Endothelial cell (in vitro differentiated cells): ENCODE measurements around the gene POLR3GL. TPM values are rescaled to one million over a fixed set of nuclear protein-coding genes. Genes with fewer than 3 reads are reported as not detected.

Experiments used
- DNase-seq: peaks from one replicate; pipeline ENCODE4 v3.0.0; 2021; ENCODE audit warnings: low spot score
- H3K27ac Mint-ChIP-seq: one replicate; pipeline ENCODE4 v1.8.0; 2021; ENCODE audit warnings: mixed read lengths, inconsistent platforms; ENCODE audit not compliant: unreplicated experiment
- H3K27me3 Mint-ChIP-seq: one replicate; pipeline ENCODE4 v1.8.0; 2021; ENCODE audit warnings: mild to moderate bottlenecking, moderate library complexity, mixed read lengths, inconsistent platforms; ENCODE audit not compliant: unreplicated experiment
- H3K36me3 Mint-ChIP-seq: one replicate; pipeline ENCODE4 v1.8.0; 2021; ENCODE audit warnings: mild to moderate bottlenecking, low read depth, mixed read lengths, inconsistent platforms; ENCODE audit not compliant: unreplicated experiment
- H3K4me1 Mint-ChIP-seq: one replicate; pipeline ENCODE4 v1.8.0; 2021; ENCODE audit warnings: mild to moderate bottlenecking, mixed read lengths, inconsistent platforms; ENCODE audit not compliant: unreplicated experiment
- H3K4me3 Mint-ChIP-seq: one replicate; pipeline ENCODE4 v1.8.0; 2021; ENCODE audit warnings: mild to moderate bottlenecking, mixed read lengths, inconsistent platforms; ENCODE audit not compliant: unreplicated experiment
- H3K9me3 Mint-ChIP-seq: one replicate; pipeline ENCODE4 v1.8.0; 2021; ENCODE audit warnings: mixed read lengths, inconsistent platforms; ENCODE audit not compliant: unreplicated experiment
- total RNA-seq: library from RNA; stranded (reverse); fragmentation: NEBNext Ultra II Directional; extraction: Animal tissue kit (Norgen Biotek cat#: 25700); gene quantifications from one replicate; pipeline ENCODE4 v1.2.1, GENCODE V29; 2021; ENCODE audit not compliant: unreplicated experiment
- TF ChIP-seq, protein P1 (sequence below): fragments of 200-600 bp; sonication (generic); IDR thresholded peaks from one replicate; pipeline ENCODE4 v1.5.0; 2021; ENCODE audit warnings: antibody characterized with exemption; ENCODE audit not compliant: unreplicated experiment

The POLR3GL gene
- total RNA-seq, 1 donor from 2014 or later: 12.4 TPM

DNA sequence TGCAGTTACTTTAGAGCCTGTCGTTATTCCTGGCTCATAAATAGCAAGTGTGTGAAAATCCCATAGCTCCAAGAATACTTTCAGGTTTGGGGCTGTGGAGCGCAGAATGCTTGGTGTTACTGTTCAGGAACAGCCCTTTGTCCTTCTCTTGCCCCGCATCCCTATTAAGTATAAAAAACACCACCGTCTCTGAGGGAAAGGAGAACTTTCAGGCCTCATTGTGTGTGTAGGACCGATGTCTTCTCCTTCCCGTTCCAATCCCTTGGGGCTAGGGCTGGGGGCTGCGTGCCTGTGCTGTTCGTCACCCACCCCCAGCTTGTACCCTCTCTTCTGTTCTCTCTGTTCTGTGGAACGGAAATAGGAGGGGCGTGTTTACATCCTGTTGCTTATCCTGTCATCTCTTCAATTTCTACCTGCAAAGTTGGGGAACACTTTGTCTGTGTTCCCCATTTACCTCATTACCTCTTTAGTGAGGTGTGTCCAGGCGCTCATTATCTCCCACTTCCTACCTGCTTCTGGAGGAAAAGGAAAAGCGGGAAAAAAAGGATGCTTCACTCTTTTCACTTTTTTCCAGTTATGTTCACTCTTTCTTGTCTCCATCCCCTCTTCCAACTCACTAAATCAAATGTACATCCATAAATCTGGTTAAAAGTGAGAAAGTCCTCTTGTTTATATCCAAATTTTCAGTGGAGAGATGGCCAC, 32.7 kb downstream of the POLR3GL start:
- DNase-seq: no peak
- TF ChIP-seq, protein P1, sequence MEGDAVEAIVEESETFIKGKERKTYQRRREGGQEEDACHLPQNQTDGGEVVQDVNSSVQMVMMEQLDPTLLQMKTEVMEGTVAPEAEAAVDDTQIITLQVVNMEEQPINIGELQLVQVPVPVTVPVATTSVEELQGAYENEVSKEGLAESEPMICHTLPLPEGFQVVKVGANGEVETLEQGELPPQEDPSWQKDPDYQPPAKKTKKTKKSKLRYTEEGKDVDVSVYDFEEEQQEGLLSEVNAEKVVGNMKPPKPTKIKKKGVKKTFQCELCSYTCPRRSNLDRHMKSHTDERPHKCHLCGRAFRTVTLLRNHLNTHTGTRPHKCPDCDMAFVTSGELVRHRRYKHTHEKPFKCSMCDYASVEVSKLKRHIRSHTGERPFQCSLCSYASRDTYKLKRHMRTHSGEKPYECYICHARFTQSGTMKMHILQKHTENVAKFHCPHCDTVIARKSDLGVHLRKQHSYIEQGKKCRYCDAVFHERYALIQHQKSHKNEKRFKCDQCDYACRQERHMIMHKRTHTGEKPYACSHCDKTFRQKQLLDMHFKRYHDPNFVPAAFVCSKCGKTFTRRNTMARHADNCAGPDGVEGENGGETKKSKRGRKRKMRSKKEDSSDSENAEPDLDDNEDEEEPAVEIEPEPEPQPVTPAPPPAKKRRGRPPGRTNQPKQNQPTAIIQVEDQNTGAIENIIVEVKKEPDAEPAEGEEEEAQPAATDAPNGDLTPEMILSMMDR: no peak
- H3K4me1 Mint-ChIP-seq: peaks cover 50% of the 10 kb centered on the region

DNA sequence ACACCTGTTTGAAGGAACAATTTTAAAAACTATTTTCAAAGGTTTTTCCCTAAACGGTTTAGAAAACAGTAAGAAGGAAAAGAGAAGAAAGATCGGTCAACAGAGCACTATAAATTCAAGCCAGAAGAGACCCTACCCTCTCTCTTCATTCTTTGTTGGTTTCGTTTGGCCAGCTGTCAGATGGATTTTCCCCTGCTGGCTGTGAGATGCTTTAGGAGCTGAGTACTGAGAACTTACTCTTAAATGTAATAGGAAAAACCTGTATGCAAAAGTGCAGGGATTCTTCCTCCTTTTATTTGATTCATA, 33.2 kb downstream of the POLR3GL start:
- TF ChIP-seq, protein P1: no peak
- H3K27ac Mint-ChIP-seq: peak overlapping the region; percentile 98
- H3K4me3 Mint-ChIP-seq: peak overlapping the region; percentile 100
- no peaks in the 10 kb centered on the region for H3K9me3 Mint-ChIP-seq
- peaks cover 34% of the 10 kb centered on the region for H3K36me3 Mint-ChIP-seq
- peaks cover 45% of the 10 kb centered on the region for H3K4me1 Mint-ChIP-seq
- no peak for DNase-seq
- peaks cover 5% of the 10 kb centered on the region for H3K27me3 Mint-ChIP-seq

More for the DNA sequence above, 32.7 kb downstream of the POLR3GL start:
- peak overlapping the region; percentile 100 for H3K4me3 Mint-ChIP-seq
- peak overlapping the region; percentile 98 for H3K27ac Mint-ChIP-seq
- no peaks in the 10 kb centered on the region for H3K9me3 Mint-ChIP-seq
- H3K27me3 Mint-ChIP-seq: peaks cover 5% of the 10 kb centered on the region
- peaks cover 39% of the 10 kb centered on the region for H3K36me3 Mint-ChIP-seq

DNA sequence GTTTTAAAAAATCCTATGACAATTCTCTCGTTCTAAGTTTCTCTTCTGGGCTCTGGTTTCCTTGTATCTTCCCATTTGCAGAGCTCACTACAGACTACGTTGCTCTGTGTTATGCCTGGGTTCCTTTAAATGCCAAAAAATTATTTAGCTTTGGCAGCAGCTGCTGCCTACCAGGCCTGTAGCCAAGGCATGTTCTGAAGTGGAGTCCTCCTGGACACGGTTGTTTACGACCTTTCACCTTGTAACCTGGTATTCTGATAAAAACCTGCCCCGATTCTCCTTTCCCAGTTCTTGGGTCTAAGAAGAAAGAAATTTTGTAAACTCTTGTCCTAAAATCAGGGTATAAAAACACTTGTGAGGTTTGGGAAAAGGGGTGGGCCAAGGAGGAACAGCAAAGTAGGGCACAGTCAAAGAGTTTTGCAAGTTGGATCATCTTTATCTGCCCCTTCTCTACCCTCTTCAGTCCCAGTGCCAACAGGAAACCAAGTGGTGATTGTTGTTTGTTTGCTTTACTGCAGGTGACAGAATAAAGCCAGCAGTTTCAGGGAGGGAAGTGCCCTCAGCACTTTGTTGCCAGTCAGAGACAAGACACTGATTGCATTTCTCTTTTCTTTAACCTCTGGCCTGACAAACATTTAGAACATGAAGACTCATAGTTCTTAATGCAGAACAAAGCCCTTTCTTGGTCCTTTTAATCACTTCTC, 35.0 kb downstream of the POLR3GL start:
- H3K9me3 Mint-ChIP-seq: no peaks in the 10 kb centered on the region
- TF ChIP-seq, protein P1: no peak
- H3K27me3 Mint-ChIP-seq: peaks cover 7% of the 10 kb centered on the region
- H3K4me3 Mint-ChIP-seq: no peak overlapping the region
- no peak for DNase-seq
- H3K36me3 Mint-ChIP-seq: peaks cover 17% of the 10 kb centered on the region
- H3K4me1 Mint-ChIP-seq: peaks cover 27% of the 10 kb centered on the region
- H3K27ac Mint-ChIP-seq: peak overlapping the region; percentile 70

DNA sequence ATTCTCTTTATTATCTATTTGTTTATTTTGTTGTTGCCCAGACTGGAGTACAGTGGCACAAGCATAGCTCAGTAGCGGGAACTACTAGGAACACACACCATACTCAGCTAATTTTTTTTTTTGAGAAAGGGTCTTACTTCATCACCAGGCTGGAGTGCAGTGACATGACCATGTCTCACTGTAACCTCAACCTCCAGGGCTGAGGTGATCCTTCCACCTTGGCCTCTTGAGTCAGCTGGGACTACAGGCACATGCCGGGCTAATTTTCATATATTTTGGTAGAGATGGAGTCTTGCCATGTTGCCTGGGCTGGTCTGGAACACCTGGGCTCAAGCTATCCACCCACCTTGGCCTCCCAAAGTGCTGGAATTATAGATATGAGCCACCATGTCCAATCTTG, 37.2 kb downstream of the POLR3GL start:
- Mint-ChIP-seq H3K27me3 (peaks cover 6% of the 10 kb centered on the region), H3K4me1 (peaks cover 21% of the 10 kb centered on the region), H3K27ac (peak overlapping the region; percentile 30), H3K9me3 (no peaks in the 10 kb centered on the region), H3K36me3 (no peaks in the 10 kb centered on the region), H3K4me3 (no peak overlapping the region)
- DNase-seq: no peak
- TF ChIP-seq, protein P1: no peak
